SK-N-SH (cell line): ENCODE results near the gene TRIM27. TPM values are rescaled to one million over a fixed set of nuclear protein-coding genes. Genes with fewer than 3 reads are reported as not detected.

Experiments used
- CTCF ChIA-PET: fragments of 300-600, 350-600 bp; formaldehyde crosslinking; extraction: SDS; loops from one replicate; lab custom pipeline; 2021; lab: Yijun Ruan, JAX
- POLR2A ChIA-PET: fragments of 350-600 bp; sonication (Branson Sonifier 250); formaldehyde crosslinking; extraction: SDS; loops from one replicate; lab custom pipeline; 2020; ENCODE audit warnings: antibody characterized with exemption, inconsistent platforms; lab: Yijun Ruan, JAX
- DNase-seq: peaks from one replicate; pipeline ENCODE4 v3.0.0; 2012
- H2AFZ ChIP-seq: fragments of 200-600 bp; sonication (generic); 2 replicates; pipeline ENCODE4 v1.8.1; 2016; ENCODE audit warnings: antibody characterized with exemption, mild to moderate bottlenecking, low read depth
- H3F3A ChIP-seq: fragments of 200-600 bp; sonication (generic); replicated peaks from 2 replicates; pipeline ENCODE3; 2016; ENCODE audit warnings: antibody characterized with exemption, mild to moderate bottlenecking; ENCODE audit not compliant: insufficient read depth
- H3K27ac ChIP-seq, 2 experiments: fragments of 200-500 bp in 1 of 2; fragments of 200-600 bp in 1 of 2; sonication (Bioruptor generic) in 1 of 2; sonication (generic), shearing (Covaris generic) in 1 of 2; 2 replicates each; pipeline versions ENCODE4 v1.5.1 to v1.6.1; 2014 to 2016; ENCODE audit warnings: low read depth in 2 of 2, inconsistent platforms in 1 of 2, low read length in 1 of 2, mild to moderate bottlenecking in 1 of 2, mixed read lengths in 1 of 2
- H3K27me3 ChIP-seq: fragments of 200-600 bp; sonication (generic), shearing (Covaris generic); 2 replicates; pipeline ENCODE4 v1.6.1; 2016; ENCODE audit warnings: mixed run types; ENCODE audit not compliant: insufficient read depth
- H3K36me3 ChIP-seq, 2 experiments: fragments of 200-500 bp in 1 of 2; fragments of 200-600 bp in 1 of 2; sonication (Bioruptor generic) in 1 of 2; sonication (generic) in 1 of 2; replicated peaks in 1 of 2; 2 replicates each; pipeline versions ENCODE3 to v1.5.1; 2014 to 2016; ENCODE audit warnings: low read length in 1 of 2, mild to moderate bottlenecking in 1 of 2; ENCODE audit not compliant: insufficient read depth in 2 of 2, control insufficient read depth in 1 of 2
- H3K4me1 ChIP-seq, 2 experiments: fragments of 200-500 bp in 1 of 2; fragments of 200-600 bp in 1 of 2; sonication (Bioruptor generic) in 1 of 2; sonication (generic), shearing (Covaris generic) in 1 of 2; 2 replicates each; pipeline versions ENCODE4 v1.5.1 to v1.6.1; 2014 to 2016; ENCODE audit warnings: low read depth in 1 of 2, low read length in 1 of 2, mixed run types in 1 of 2; ENCODE audit not compliant: insufficient read depth in 2 of 2, control insufficient read depth in 1 of 2
- H3K4me2 ChIP-seq: fragments of 200-600 bp; sonication (generic), shearing (Covaris generic); 2 replicates; pipeline ENCODE4 v1.6.1; 2017; ENCODE audit warnings: mixed run types
- H3K4me3 ChIP-seq, 2 experiments: fragments of 200-500 bp in 1 of 2; fragments of 200-600 bp in 1 of 2; sonication (Bioruptor generic) in 1 of 2; sonication (generic), shearing (Covaris generic) in 1 of 2; 2 replicates each; pipeline versions ENCODE4 v1.5.1 to v1.8.1; 2014 to 2016; ENCODE audit warnings: low read depth in 2 of 2, inconsistent platforms in 1 of 2, low read length in 1 of 2, mild to moderate bottlenecking in 1 of 2, mixed read lengths in 1 of 2, moderate library complexity in 1 of 2
- H3K79me2 ChIP-seq: fragments of 200-600 bp; sonication (generic); 2 replicates; pipeline ENCODE4 v1.8.1; 2017; ENCODE audit warnings: mild to moderate bottlenecking; ENCODE audit not compliant: insufficient read depth
- H3K9ac ChIP-seq: fragments of 200-600 bp; sonication (generic); 2 replicates; pipeline ENCODE4 v1.6.1; 2017; ENCODE audit warnings: mixed run types
- H3K9me2 ChIP-seq: fragments of 200-600 bp; sonication (generic); 2 replicates; pipeline ENCODE4 v1.6.1; 2017; ENCODE audit warnings: mixed run types
- H3K9me3 ChIP-seq: fragments of 200-600 bp; sonication (generic); 2 replicates; pipeline ENCODE4 v1.6.1; 2017; ENCODE audit warnings: mixed run types, mild to moderate bottlenecking, moderate library complexity
- H4K20me1 ChIP-seq: fragments of 200-600 bp; sonication (generic); 2 replicates; pipeline ENCODE4 v1.6.1; 2017; ENCODE audit warnings: mild to moderate bottlenecking, mixed run types; ENCODE audit not compliant: insufficient read depth
- CTCF ChIP-seq: fragments of 200-600 bp; sonication (generic); IDR thresholded peaks from 2 replicates; pipeline ENCODE4 v1.6.1; 2017; ENCODE audit warnings: antibody characterized with exemption, mild to moderate bottlenecking, moderate library complexity
- FOSL2 ChIP-seq: IDR thresholded peaks from 2 replicates; pipeline ENCODE4 v1.4.0; 2012; ENCODE audit warnings: low read depth, mild to moderate bottlenecking, moderate library complexity, borderline replicate concordance
- GABPA ChIP-seq: IDR thresholded peaks from 2 replicates; pipeline ENCODE4 v1.4.0; 2012; ENCODE audit warnings: low read depth, mild to moderate bottlenecking
- GATA2 ChIP-seq: sonication (generic); formaldehyde crosslinking; IDR thresholded peaks from 2 replicates; pipeline ENCODE4 v1.5.0; 2020; ENCODE audit warnings: mild to moderate bottlenecking, missing genetic modification reagents
- JUND ChIP-seq: IDR thresholded peaks from 2 replicates; pipeline ENCODE4 v1.4.0; 2012
- MAX ChIP-seq: IDR thresholded peaks from 2 replicates; pipeline ENCODE4 v1.4.0; 2012; ENCODE audit warnings: low read depth
- POLR2AphosphoS5 ChIP-seq: IDR thresholded peaks from 2 replicates; pipeline ENCODE4 v1.6.1; 2012; ENCODE audit warnings: low read depth, low read length
- RCOR1 ChIP-seq: fragments of 150-350 bp; IDR thresholded peaks from 2 replicates; pipeline ENCODE4 v1.6.1; 2017; ENCODE audit warnings: antibody characterized with exemption, low read length
- RFX5 ChIP-seq: IDR thresholded peaks from 2 replicates; pipeline ENCODE4 v1.6.1; 2012; ENCODE audit warnings: mild to moderate bottlenecking, improper control_type of control experiment, low read length
- SMC3 ChIP-seq: IDR thresholded peaks from 2 replicates; pipeline ENCODE4 v1.6.1; 2012; ENCODE audit warnings: low read depth, low read length, improper control_type of control experiment
- USF2 ChIP-seq: fragments of 150-350 bp; IDR thresholded peaks from 2 replicates; pipeline ENCODE4 v1.6.1; 2017; ENCODE audit warnings: antibody characterized with exemption, low read length, low read depth, borderline replicate concordance
- YY1 ChIP-seq: IDR thresholded peaks from 2 replicates; pipeline ENCODE4 v1.4.0; 2012; ENCODE audit warnings: low read depth, mild to moderate bottlenecking
- ZBTB33 ChIP-seq: IDR thresholded peaks from 2 replicates; pipeline ENCODE4 v1.4.0; 2012; ENCODE audit warnings: low read depth, borderline replicate concordance
- WGBS: methylation state at CpG from one replicate; pipeline ENCODE4 v1.1.6; 2017; ENCODE audit warnings: low lambda C conversion rate; 5-methylcytosine and 5-hydroxymethylcytosine counted together
- polyA plus RNA-seq, 3 experiments: library from polyadenylated mRNA; depleted of rRNA; stranded (reverse); fragments of >200 nt; gene quantifications; 2 replicates each; pipeline ENCODE4 v1.2.3, GENCODE V29; 2012
- TF ChIP-seq, protein P1 (sequence below): IDR thresholded peaks from 2 replicates; pipeline ENCODE4 v1.4.0; 2012; ENCODE audit warnings: low read depth, borderline replicate concordance

Gene TRIM27
- polyA plus RNA-seq, 1 of the 3 experiments (the other 2 are of a cell fraction): 43.8 TPM

DNA sequence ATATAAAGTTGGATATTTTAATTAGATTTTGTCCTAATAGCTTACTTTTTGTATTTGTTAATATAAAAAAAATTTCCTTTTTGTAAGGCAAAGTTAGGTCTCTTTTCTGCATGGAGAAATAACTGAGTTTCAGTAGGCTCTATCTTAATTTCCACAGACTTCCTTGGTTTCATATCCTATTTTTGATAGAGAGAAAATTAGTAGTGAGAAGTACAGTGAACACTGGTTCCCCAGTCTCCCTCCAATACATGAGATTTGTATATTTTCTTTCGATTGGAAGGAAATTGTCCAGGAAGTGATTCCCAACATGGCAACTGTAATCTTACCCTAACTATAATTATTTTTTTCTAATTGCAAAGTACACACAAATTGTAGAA, 26.4 kb downstream of the TRIM27 start:
- Histone ChIP-seq H3F3A (peaks cover 45% of the 10 kb centered on the region), H3K79me2 (no peaks in the 10 kb centered on the region), H4K20me1 (no peaks in the 10 kb centered on the region), H3K4me2 (peak overlapping the region; percentile 86), H2AFZ (peak overlapping the region; percentile 60; the same call in 1 of the 2 replicates), H3K27ac (peak overlapping the region; percentile 93 to 97), H3K9ac (peak overlapping the region; percentile 88), H3K36me3 (peaks cover 16 to 20% of the 10 kb centered on the region in 2 experiments), H3K9me3 (no peaks in the 10 kb centered on the region), H3K4me1 (no peaks in the 10 kb centered on the region; a peak in 1 of 4 replicates), H3K9me2 (no peaks in the 10 kb centered on the region), H3K4me3 (peak overlapping the region; percentile 63 to 79), H3K27me3 (no peaks in the 10 kb centered on the region)
- ChIA-PET CTCF (interaction anchor here (1.0 to 1.3 kb wide), 5 partner anchors 10 to 122 kb away, joined by 3 to 5 read pairs (median 3); no protein-coding TSS in a partner anchor), POLR2A (no interaction called here)
- TF ChIP-seq FOSL2: no peak
- TF ChIP-seq RCOR1: no peak
- no peak for TF ChIP-seq CTCF
- no peak for TF ChIP-seq GABPA
- no peak for TF ChIP-seq POLR2AphosphoS5
- no peak for TF ChIP-seq JUND
- no peak for TF ChIP-seq ZBTB33
- TF ChIP-seq GATA2 (CRISPR knock-in tag): no peak
- TF ChIP-seq, protein P1, sequence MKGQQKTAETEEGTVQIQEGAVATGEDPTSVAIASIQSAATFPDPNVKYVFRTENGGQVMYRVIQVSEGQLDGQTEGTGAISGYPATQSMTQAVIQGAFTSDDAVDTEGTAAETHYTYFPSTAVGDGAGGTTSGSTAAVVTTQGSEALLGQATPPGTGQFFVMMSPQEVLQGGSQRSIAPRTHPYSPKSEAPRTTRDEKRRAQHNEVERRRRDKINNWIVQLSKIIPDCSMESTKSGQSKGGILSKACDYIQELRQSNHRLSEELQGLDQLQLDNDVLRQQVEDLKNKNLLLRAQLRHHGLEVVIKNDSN: no peak
- TF ChIP-seq SMC3: no peak
- no peak for TF ChIP-seq YY1
- DNase-seq: no peak
- 0% methylated on average over 1 of the region's 1 CpG for WGBS

DNA sequence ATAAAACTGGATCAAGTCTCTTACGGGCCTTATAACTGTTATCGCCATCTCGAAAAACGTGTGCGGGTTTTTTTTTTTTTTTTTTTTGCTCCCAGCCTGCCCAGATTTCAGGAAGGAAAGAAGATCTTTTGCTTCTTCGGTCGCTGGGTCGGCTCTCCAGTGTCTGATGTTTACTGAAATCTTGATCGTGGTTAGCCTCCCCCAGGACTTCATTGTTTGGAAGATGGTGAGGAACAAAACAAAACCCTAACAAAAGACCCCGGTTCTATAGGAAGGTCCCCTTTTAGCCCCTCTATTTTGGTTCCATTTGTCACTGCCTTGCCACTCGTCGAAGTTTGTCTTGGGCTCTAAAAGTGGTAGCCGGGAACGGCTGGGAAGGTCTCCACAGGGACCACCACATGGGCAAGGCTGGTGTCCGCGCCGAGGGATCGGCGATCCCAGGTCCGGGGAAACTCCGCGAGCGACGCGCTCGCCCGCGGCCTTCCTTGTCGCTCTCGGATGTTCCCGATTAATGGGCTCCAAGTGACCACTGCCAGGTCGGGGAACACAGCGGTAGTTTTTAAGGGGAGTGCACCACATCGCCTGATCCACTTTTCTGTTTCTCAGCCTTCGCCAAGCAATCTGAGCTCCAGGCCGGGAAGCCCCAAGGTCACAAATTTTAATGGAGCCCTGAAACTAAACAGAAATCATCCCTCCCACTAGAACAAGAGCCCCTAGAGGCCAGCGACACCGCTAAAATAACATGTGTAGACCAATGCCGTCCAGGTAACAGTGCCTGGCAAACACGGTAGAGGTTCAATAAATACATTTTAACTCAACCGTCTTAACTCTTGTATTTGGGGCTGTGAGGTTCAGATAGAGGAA, 27.0 kb downstream of the TRIM27 start:
- Histone ChIP-seq H4K20me1 (no peaks in the 10 kb centered on the region), H2AFZ (peak overlapping the region; percentile 60), H3K4me3 (peak overlapping the region; percentile 63 to 79), H3K4me2 (peak overlapping the region; percentile 86), H3K79me2 (no peaks in the 10 kb centered on the region), H3K36me3 (peaks cover 10 to 15% of the 10 kb centered on the region in 2 experiments), H3F3A (peaks cover 39% of the 10 kb centered on the region), H3K9me3 (no peaks in the 10 kb centered on the region), H3K9me2 (no peaks in the 10 kb centered on the region), H3K9ac (peak overlapping the region; percentile 88), H3K4me1 (no peaks in the 10 kb centered on the region; a peak in 1 of 4 replicates), H3K27ac (peak overlapping the region; percentile 93 to 97), H3K27me3 (no peaks in the 10 kb centered on the region)
- ChIA-PET CTCF (interaction anchor here (1.0 to 1.3 kb wide), 5 partner anchors 10 to 122 kb away, joined by 3 to 5 read pairs (median 3); no protein-coding TSS in a partner anchor), POLR2A (interaction anchor here (0.6 to 2.0 kb wide), 5 partner anchors 12 to 89 kb away, joined by 3 to 18 read pairs (median 9); partner anchors contain the start of gene TRIM27)
- WGBS: under 1% methylated on average over 19 of the region's 41 CpGs
- TF ChIP-seq YY1 (peak; percentile 26; the same call in 1 of the 2 replicates), USF2 (no peak), MAX (peak; percentile 28; the same call in 1 of the 2 replicates), CTCF (peak; percentile 46), RFX5 (peak; percentile 11; the same call in 1 of the 2 replicates)
- TF ChIP-seq, protein P1: no peak
- DNase-seq: peak; percentile 63
